OCI-LY1 (cell line): ENCODE results near the gene B4GALT7.
"Not testable (repeated sequence)": the region's sequence is repeated elsewhere in the genome, so short reads cannot be mapped to it uniquely, and the experiment has no call there.

Experiments used
- H2AFZ ChIP-seq: fragments of 200-600 bp; sonication (generic), shearing (Covaris generic); 2 replicates; pipeline ENCODE4 v1.6.0; 2014; ENCODE audit warnings: antibody characterized with exemption, mild to moderate bottlenecking, low read length
- H3F3A ChIP-seq: fragments of 200-600 bp; sonication (generic), shearing (Covaris generic); 2 replicates; pipeline ENCODE4 v1.6.0; 2014; ENCODE audit warnings: mild to moderate bottlenecking, antibody characterized with exemption, low read length, moderate library complexity; ENCODE audit not compliant: insufficient read depth
- H3K27ac ChIP-seq: fragments of 200-600 bp; sonication (generic); 2 replicates; pipeline ENCODE4 v1.5.1; 2014; ENCODE audit warnings: low read length, mixed run types, mild to moderate bottlenecking, low read depth; ENCODE audit not compliant: poor library complexity, severe bottlenecking
- H3K27me3 ChIP-seq: fragments of 200-600 bp; sonication (generic); 2 replicates; pipeline ENCODE4 v1.6.0; 2014; ENCODE audit warnings: antibody characterized with exemption, mild to moderate bottlenecking, low read length, moderate library complexity; ENCODE audit not compliant: insufficient read depth
- H3K36me3 ChIP-seq: fragments of 200-600 bp; sonication (generic); 2 replicates; pipeline ENCODE4 v1.6.1; 2014; ENCODE audit warnings: mild to moderate bottlenecking, antibody characterized with exemption, low read length, moderate library complexity, mixed read lengths; ENCODE audit not compliant: insufficient read depth
- H3K4me1 ChIP-seq: fragments of 200-600 bp; sonication (generic); 2 replicates; pipeline ENCODE4 v1.5.1; 2014; ENCODE audit warnings: mild to moderate bottlenecking, low read length, moderate library complexity; ENCODE audit not compliant: insufficient read depth, severe bottlenecking
- H3K4me2 ChIP-seq: fragments of 200-600 bp; sonication (generic), shearing (Covaris generic); 2 replicates; pipeline ENCODE4 v1.6.1; 2014; ENCODE audit warnings: low read length
- H3K4me3 ChIP-seq: fragments of 200-600 bp; sonication (generic); 2 replicates; pipeline ENCODE4 v1.5.1; 2014; ENCODE audit warnings: low read length, low read depth, mild to moderate bottlenecking, mixed read lengths; ENCODE audit not compliant: poor library complexity, severe bottlenecking
- H3K79me2 ChIP-seq: fragments of 200-600 bp; shearing (Covaris generic); 2 replicates; pipeline ENCODE4 v1.6.1; 2016; ENCODE audit warnings: mixed run types, low read length, mixed read lengths; ENCODE audit not compliant: insufficient read depth
- H3K9ac ChIP-seq: fragments of 200-600 bp; sonication (generic), shearing (Covaris generic); 2 replicates; pipeline ENCODE4 v1.6.1; 2014; ENCODE audit warnings: mild to moderate bottlenecking, low read length, mixed read lengths
- H3K9me2 ChIP-seq: fragments of 200-600 bp; sonication (generic), shearing (Covaris generic); 2 replicates; pipeline ENCODE4 v1.6.1; 2014; ENCODE audit warnings: low read depth, mild to moderate bottlenecking, low read length, mixed read lengths
- H3K9me3 ChIP-seq: fragments of 200-600 bp; shearing (Covaris generic); 2 replicates; pipeline ENCODE4 v1.6.1; 2014; ENCODE audit warnings: low read length, mixed read lengths
- H4K20me1 ChIP-seq: fragments of 200-600 bp; sonication (generic), shearing (Covaris generic); 2 replicates; pipeline ENCODE4 v1.6.0; 2016; ENCODE audit warnings: mild to moderate bottlenecking, low read length; ENCODE audit not compliant: insufficient read depth

B4GALT7 gene

GRCh38 chr5:177651235-177651634, 51.3 kb downstream of the B4GALT7 start:
- H3K79me2 ChIP-seq, H3K9me2 ChIP-seq, H3K4me2 ChIP-seq, H3K4me1 ChIP-seq, H4K20me1 ChIP-seq, H3K27ac ChIP-seq, H3F3A ChIP-seq, H3K9ac ChIP-seq, H3K27me3 ChIP-seq, H3K36me3 ChIP-seq, H2AFZ ChIP-seq, H3K4me3 ChIP-seq, H3K9me3 ChIP-seq: not testable (repeated sequence)

DNA sequence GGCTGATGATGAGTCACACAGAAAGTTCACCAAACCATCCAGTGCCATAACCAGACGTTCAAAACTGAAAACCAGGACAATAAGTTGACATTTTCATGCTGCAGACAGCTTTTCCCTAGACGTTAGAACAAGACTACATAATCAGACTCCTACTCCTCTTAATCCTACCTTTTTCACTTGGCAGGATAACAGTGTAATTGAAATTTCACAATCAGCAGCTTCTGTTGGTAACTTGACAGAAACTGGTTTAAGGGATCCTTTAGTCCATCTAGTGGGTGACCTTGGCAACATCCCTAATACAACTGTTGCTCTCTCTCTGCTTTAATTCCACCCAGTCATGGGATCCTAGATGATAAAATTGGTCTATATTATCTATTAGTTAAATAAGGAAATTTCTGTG, 57.9 kb downstream of the B4GALT7 start:
- not testable (repeated sequence) for H3K27me3 ChIP-seq, H3K79me2 ChIP-seq, H4K20me1 ChIP-seq, H3K27ac ChIP-seq, H3K36me3 ChIP-seq, H3K4me2 ChIP-seq, H3F3A ChIP-seq, H3K9me3 ChIP-seq, H2AFZ ChIP-seq, H3K9ac ChIP-seq, H3K9me2 ChIP-seq, H3K4me1 ChIP-seq, H3K4me3 ChIP-seq

- not testable (repeated sequence) for H3K4me3 ChIP-seq, H3K27ac ChIP-seq, H3K79me2 ChIP-seq, H4K20me1 ChIP-seq, H3K4me1 ChIP-seq, H3K9me3 ChIP-seq, H3F3A ChIP-seq, H2AFZ ChIP-seq, H3K27me3 ChIP-seq, H3K9ac ChIP-seq, H3K9me2 ChIP-seq, H3K36me3 ChIP-seq, H3K4me2 ChIP-seq
These were observed 58.6 kb downstream of the B4GALT7 start for GRCh38 chr5:177658542-177658941.
